A673 (cell line): ENCODE measurements around the gene LACTBL1.

Source experiments
- CTCF ChIP-seq: fragments of 300-800, 200-600 bp; sonication (generic); conservative IDR thresholded peaks from 2 replicates; pipeline ENCODE4 v1.5.1; 2017; ENCODE audit warnings: low read depth, mild to moderate bottlenecking, antibody characterized with exemption, low read length, moderate library complexity, mixed read lengths
- EZH2 ChIP-seq: fragments of 200-600 bp; sonication (generic); IDR thresholded peaks from 2 replicates; pipeline ENCODE4 v1.6.1; 2017; ENCODE audit warnings: borderline replicate concordance, low read depth, mild to moderate bottlenecking, mixed read lengths, antibody characterized with exemption, low read length; ENCODE audit not compliant: poor library complexity, severe bottlenecking

DNA sequence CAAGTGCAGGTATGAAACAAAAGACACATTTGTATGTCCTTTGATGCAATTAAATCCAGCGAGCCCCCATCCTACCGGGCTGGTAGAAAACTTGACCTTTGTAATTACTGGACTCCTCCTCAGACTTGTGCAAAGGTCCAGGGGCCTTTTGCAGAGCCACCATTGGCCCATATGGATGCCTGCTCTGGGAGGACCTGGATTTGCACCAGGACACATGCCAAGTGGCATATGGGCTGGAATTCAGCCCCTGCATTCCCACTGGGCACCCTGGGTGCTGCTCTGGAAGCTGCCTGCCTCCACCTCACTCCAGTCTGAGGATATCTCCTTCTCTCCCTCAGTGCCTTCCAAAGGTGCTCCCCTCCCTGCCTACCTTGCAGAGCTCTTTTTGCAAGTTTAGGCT, 36.0 kb downstream of the LACTBL1 start:
- TF ChIP-seq CTCF (no peak), EZH2 (no peak)
